ENCODE data around the gene SLC25A19.

Gene SLC25A19

DNA sequence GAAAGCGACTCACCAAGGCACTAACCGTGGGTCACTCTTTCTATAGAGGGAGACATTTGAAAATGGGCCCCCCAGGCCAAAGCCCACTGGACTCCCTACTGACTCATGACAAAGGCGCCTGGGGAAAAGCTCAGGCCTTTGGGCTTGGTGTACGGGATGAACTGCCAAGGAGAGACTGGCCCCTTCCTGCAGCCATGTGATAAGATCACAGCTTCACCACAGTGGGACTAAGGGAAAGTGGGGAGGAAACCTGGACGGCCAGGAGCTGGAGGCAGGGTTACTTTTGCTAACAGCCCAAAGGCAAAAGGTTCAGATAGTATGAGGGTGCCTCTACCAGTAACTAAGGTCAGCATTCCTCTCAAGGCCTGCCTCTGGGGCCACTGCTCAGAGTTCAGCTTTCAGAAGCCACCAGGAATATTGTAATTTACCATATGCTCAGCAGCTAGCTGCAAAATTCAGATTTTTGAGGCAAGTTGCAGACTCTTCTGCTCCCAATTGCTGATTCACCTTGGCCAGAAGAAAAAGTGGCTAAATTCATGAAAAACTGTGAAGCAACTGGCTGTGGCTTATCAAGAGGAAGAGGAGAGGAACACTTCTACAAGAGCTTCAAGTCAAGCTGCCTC is 37.1 kb upstream of the SLC25A19 start:
- no peak for DNase-seq (ENCODE audit: low read depth)
- TF ChIP-seq, protein P1, sequence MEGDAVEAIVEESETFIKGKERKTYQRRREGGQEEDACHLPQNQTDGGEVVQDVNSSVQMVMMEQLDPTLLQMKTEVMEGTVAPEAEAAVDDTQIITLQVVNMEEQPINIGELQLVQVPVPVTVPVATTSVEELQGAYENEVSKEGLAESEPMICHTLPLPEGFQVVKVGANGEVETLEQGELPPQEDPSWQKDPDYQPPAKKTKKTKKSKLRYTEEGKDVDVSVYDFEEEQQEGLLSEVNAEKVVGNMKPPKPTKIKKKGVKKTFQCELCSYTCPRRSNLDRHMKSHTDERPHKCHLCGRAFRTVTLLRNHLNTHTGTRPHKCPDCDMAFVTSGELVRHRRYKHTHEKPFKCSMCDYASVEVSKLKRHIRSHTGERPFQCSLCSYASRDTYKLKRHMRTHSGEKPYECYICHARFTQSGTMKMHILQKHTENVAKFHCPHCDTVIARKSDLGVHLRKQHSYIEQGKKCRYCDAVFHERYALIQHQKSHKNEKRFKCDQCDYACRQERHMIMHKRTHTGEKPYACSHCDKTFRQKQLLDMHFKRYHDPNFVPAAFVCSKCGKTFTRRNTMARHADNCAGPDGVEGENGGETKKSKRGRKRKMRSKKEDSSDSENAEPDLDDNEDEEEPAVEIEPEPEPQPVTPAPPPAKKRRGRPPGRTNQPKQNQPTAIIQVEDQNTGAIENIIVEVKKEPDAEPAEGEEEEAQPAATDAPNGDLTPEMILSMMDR (IDR thresholded peaks at IDR 0.05; ENCODE audit: control insufficient read depth, insufficient read depth, low read depth, low read length, missing control alignments), result no peak
- no peak overlapping the region for H3K4me3 ChIP-seq (ENCODE audit: control insufficient read depth, low read depth, low read length)

DNA sequence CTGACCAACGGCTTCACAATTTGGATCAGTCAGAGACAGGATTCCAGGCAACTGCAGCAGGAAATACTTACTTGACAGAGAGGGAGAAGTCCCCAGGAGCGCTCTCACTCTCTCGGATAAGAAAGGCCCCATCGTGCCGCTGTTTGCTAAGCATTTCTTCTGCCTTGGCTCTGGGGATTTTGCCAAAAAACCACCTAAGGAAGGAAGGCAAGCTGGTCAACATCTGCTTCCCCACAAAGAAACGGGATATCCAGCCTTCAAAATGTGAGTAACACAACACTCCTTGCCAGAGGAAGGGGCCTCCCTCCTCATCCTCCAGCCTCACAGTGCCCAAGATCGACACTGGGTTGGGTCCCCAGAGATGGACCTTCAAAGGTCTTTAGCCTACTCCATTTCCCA is 36.6 kb upstream of the SLC25A19 start:
- no peak overlapping the region for H3K4me3 ChIP-seq (ENCODE audit: control insufficient read depth, low read depth, low read length)
- no peak for DNase-seq (ENCODE audit: low read depth)
- TF ChIP-seq, protein P1 (IDR thresholded peaks at IDR 0.05; ENCODE audit: control insufficient read depth, insufficient read depth, low read depth, low read length, missing control alignments), result no peak

DNA sequence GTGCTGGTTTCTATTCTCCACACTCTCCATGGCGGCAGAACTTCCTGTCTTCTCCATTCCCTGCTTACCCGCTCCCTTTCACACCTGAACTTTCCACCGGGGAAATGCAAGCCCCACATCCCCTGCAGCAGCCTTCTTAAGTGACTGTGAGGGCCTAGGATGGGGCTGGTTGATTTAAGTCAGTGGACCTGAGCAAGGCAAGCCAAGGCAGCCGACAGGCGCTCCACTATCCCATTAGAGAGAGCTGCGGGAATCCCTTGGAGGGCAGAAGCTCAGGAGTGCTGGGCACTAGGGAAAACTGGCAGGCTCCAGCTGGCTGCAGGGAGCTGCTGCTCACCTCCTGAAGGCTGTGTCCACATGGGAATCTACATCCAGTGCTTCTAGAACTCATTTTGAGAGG is 36.1 kb upstream of the SLC25A19 start:
- no peak for DNase-seq (ENCODE audit: low read depth)
- TF ChIP-seq, protein P1 (IDR thresholded peaks at IDR 0.05; ENCODE audit: control insufficient read depth, insufficient read depth, low read depth, low read length, missing control alignments), result no peak
- no peak overlapping the region for H3K4me3 ChIP-seq (ENCODE audit: control insufficient read depth, low read depth, low read length)

DNA sequence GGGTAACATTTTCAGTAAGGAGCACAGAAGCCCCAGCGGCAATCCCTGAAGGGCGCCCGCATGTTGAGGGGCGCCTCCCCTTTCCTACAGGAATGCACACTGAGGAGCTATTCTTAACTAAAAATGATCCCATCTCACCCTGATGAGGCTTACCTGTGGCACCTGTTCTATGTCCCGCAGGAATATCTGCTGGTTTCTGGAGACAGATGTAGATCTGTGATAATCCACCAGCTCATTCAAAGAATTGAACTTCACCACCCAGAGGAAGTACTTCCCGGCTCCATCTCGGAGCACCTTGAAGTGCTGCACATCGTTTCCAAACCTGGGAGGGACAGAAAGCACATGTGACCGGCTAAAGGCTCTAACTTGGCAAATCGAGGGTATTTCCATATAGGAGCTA is 32.3 kb upstream of the SLC25A19 start:
- no peak overlapping the region for H3K4me3 ChIP-seq (ENCODE audit: control insufficient read depth, low read depth, low read length)
- TF ChIP-seq, protein P1 (IDR thresholded peaks at IDR 0.05; ENCODE audit: control insufficient read depth, insufficient read depth, low read depth, low read length, missing control alignments), result no peak
- DNase-seq (ENCODE audit: low read depth), result no peak

DNA sequence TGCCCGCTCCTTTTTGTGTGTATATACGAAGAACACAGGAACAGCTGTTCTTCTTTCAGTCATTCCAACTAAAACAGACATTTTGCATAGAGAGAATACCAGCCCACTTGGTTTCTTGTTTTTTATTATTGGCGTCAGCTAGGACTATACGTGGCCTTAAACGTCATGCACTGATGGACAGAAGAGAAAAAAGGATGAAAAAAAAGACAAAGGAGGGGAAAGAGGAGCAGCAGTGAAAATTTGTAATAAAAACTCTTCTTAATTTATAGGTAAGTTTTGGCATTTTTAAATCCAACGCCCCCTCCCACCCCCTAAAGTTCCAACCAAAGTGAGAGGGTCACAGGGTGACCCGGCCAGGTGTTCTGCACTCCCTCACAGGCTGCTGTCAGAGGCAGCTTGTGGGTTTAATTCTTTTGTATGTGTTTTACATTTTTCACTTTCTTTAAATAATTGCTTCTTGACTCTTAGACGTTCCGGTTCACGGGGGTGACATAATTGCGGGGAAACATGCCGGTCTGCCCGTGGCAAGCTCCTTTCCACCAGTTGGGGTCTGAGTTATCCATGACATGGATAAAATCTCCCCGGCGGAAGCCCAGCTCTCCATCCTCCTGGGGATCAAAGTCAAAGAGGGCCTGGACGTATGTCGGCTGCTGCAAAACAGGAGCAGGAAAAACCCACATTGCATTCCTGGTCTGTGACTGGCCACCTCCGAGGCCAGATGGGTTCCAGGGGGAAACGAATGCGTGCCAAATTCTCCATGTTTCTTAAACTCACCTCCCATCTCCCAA is 30.9 kb upstream of the SLC25A19 start:
- TF ChIP-seq, protein P1 (IDR thresholded peaks at IDR 0.05; ENCODE audit: control insufficient read depth, insufficient read depth, low read depth, low read length, missing control alignments), result no peak
- DNase-seq (ENCODE audit: low read depth), result peak; percentile 31
- no peak overlapping the region for H3K4me3 ChIP-seq (ENCODE audit: control insufficient read depth, low read depth, low read length)

DNA sequence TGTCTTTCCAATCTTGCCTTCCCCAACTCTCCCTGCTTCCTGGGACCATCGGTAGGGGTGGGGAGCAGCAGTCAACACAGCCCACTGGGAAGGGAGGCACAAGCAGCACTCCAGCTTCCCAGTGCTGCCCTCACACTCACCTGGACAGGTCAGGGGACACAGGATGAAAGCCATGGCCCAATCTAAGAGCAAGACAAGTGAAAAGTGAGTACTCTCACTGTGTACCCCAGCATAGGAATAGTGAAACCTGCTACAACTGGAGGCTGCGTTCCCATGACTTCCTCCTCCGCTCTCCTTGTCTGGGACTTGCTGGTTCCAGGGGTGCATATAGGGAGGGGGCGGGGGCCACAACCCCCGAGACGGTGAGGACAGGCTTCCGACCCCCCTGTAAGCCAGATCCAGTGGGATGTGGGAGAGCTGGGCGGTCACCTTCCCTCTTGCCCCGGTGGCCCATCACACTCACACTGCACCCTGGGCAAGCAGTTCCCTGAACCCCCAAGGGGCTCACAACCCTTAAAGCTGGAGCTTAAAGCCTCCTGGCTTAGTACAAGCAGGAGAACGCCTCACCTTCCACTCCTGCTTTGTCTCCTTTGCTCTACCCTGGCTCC is 29.5 kb upstream of the SLC25A19 start:
- DNase-seq (ENCODE audit: low read depth), result no peak
- no peak overlapping the region for H3K4me3 ChIP-seq (ENCODE audit: control insufficient read depth, low read depth, low read length)
- TF ChIP-seq, protein P1 (IDR thresholded peaks at IDR 0.05; ENCODE audit: control insufficient read depth, insufficient read depth, low read depth, low read length, missing control alignments), result no peak
